Activated CD4-positive, alpha-beta T cell treated with anti-CD3 and anti-CD28 coated beads for 36 hours (primary cell): ENCODE data around the gene MAP4K3. TPM values are rescaled to one million over a fixed set of nuclear protein-coding genes. Genes with fewer than 3 reads are reported as not detected.
"Not testable (repeated sequence)": the region's sequence is repeated elsewhere in the genome, so short reads cannot be mapped to it uniquely, and the experiment has no call there.

ENCODE experiments used
- ATAC-seq: fragments of 200-7000 bp; cut with Tn5 transposase; one replicate; pipeline ENCODE4 v1.10.0; 2021; ENCODE audit warnings: mild to moderate bottlenecking, moderate library complexity
- CTCF ChIA-PET: fragments of 350-600 bp; sonication (Branson Sonifier 250); formaldehyde crosslinking; loops from one replicate; lab custom pipeline; 2021; ENCODE audit warnings: antibody characterized with exemption; lab: Charles Lee
- POLR2A ChIA-PET: fragments of 350-600 bp; sonication (Branson Sonifier 250); formaldehyde crosslinking; loops from one replicate; lab custom pipeline; 2021; ENCODE audit warnings: antibody characterized with exemption, inconsistent platforms; lab: Charles Lee
- DNase-seq: peaks from one replicate; pipeline ENCODE4 v3.0.0-alpha.2; 2020
- H3K27ac Mint-ChIP-seq: one replicate; pipeline ENCODE4 v1.8.0; 2021; ENCODE audit warnings: mixed read lengths
- H3K27me3 Mint-ChIP-seq: one replicate; pipeline ENCODE4 v1.8.0; 2021; ENCODE audit warnings: mixed read lengths
- H3K36me3 Mint-ChIP-seq: one replicate; pipeline ENCODE4 v1.8.0; 2021; ENCODE audit warnings: low read depth, mixed read lengths
- H3K4me1 Mint-ChIP-seq: one replicate; pipeline ENCODE4 v1.8.0; 2021; ENCODE audit warnings: mixed read lengths
- H3K4me3 Mint-ChIP-seq: one replicate; pipeline ENCODE4 v1.8.0; 2021; ENCODE audit warnings: mild to moderate bottlenecking, moderate library complexity, mixed read lengths
- H3K9me3 Mint-ChIP-seq: one replicate; pipeline ENCODE4 v1.8.0; 2021; ENCODE audit warnings: low read depth, mixed read lengths
- intact Hi-C, 2 experiments: fragments of 100-400 bp; cut with DNase I in 1 of 2; cut with micrococcal nuclease in 1 of 2; formaldehyde crosslinking; loops; one replicate each; pipeline versions ENCODE4 v1.14.2 to v1.15.1; 2022 to 2024; cut with DNase I, micrococcal nuclease
- total RNA-seq, 2 experiments: library from RNA; stranded (reverse); gene quantifications; one replicate each; pipeline ENCODE4 v1.2.3, GENCODE V29; 2021

Gene MAP4K3
- total RNA-seq, 2 experiments from 2014 or later, result 8.1 to 11.8 TPM

- DNase-seq (no peak), ATAC-seq (peak; percentile 57)
- Mint-ChIP-seq H3K4me3 (no peak overlapping the region), H3K27me3 (no peaks in the 10 kb centered on the region), H3K27ac (peak overlapping the region; percentile 22), H3K36me3 (peaks cover 32% of the 10 kb centered on the region), H3K9me3 (peaks cover 11% of the 10 kb centered on the region), H3K4me1 (peaks cover 17% of the 10 kb centered on the region)
- ChIA-PET POLR2A (no interaction called here), CTCF (interaction anchor here (1.0 to 1.7 kb wide), 3 partner anchors 9 to 34 kb away, joined by 3 to 7 read pairs (median 5); no protein-coding TSS in a partner anchor)
- intact Hi-C loops, result no loop called here
Measured at GRCh38 chr2:39368846-39369245, 68.2 kb downstream of the MAP4K3 start.

GRCh38 chr2:39368376-39368775, 68.7 kb downstream of the MAP4K3 start:
- peaks cover 17% of the 10 kb centered on the region for H3K4me1 Mint-ChIP-seq
- peaks cover 27% of the 10 kb centered on the region for H3K36me3 Mint-ChIP-seq
- no peaks in the 10 kb centered on the region for H3K27me3 Mint-ChIP-seq
- ATAC-seq (peak; percentile 9), DNase-seq (no peak)
- intact Hi-C loops, result no loop called here
- H3K9me3 Mint-ChIP-seq, result peaks cover 7% of the 10 kb centered on the region
- ChIA-PET POLR2A (no interaction called here), CTCF (interaction anchor here (1.0 to 1.7 kb wide), 3 partner anchors 9 to 34 kb away, joined by 3 to 7 read pairs (median 5); no protein-coding TSS in a partner anchor)
- no peak overlapping the region for H3K27ac Mint-ChIP-seq
- H3K4me3 Mint-ChIP-seq, result no peak overlapping the region

DNA sequence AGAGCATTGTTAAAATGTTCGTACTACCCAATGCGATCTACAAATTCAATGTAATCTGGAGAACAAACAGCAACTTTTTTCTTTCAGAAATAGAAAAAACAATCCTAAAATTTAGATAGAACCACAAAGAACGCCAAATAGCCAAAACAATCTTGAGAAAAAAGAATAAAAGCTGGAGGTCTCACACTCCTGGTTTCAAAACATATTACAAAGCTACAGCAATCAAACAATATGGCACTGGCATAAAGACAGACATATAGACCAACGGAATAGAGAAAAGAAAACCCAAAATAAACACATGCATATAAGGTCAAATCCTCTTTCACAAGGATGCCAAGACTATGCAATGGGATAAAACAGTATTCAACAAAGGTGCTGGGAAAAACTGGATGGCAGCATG, 74.5 kb downstream of the MAP4K3 start:
- POLR2A ChIA-PET, result no interaction called here
- no peak for ATAC-seq

GRCh38 chr2:39361511-39361910, 75.6 kb downstream of the MAP4K3 start:
- Mint-ChIP-seq H3K9me3 (peaks cover 21% of the 10 kb centered on the region), H3K36me3 (peaks cover 37% of the 10 kb centered on the region), H3K27me3 (no peaks in the 10 kb centered on the region), H3K4me3 (no peak overlapping the region), H3K4me1 (peaks cover 3% of the 10 kb centered on the region), H3K27ac (no peak overlapping the region)
- ATAC-seq (no peak), DNase-seq (no peak)
- CTCF ChIA-PET, result no interaction called here
- intact Hi-C loops, result no loop called here
- POLR2A ChIA-PET, result no interaction called here

More for the DNA sequence above, 74.5 kb downstream of the MAP4K3 start:
- no peaks in the 10 kb centered on the region for H3K27me3 Mint-ChIP-seq
- peaks cover 39% of the 10 kb centered on the region for H3K36me3 Mint-ChIP-seq
- no peak for DNase-seq
- no peak overlapping the region for H3K27ac Mint-ChIP-seq
- H3K4me3 Mint-ChIP-seq, result no peak overlapping the region
- peaks cover 2% of the 10 kb centered on the region for H3K4me1 Mint-ChIP-seq
- CTCF ChIA-PET, result interaction anchor here (0.5 to 2.0 kb wide), 2 partner anchors 14 to 17 kb away, joined by 3 to 5 read pairs; no protein-coding TSS in a partner anchor
- H3K9me3 Mint-ChIP-seq, result peaks cover 21% of the 10 kb centered on the region
- intact Hi-C loops, result no loop called here

DNA sequence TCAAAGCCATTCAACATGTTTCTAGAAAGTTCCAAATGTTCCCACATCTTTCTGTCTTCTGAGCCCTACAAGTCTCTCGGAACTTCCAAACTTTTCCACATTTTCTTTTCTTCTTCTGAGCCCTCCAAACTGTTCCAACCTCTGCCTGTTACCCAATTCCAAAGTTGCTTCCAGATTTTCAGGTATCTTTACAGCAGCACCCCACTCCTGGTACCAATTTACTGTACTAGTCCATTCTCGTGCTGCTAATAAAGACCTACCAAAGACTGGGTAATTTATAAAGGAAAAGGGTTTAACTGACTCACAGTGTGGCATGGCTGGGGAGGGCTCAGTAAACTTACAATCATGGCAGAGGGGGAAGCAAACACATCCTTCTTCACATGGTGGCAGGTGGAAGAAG, 76.7 kb downstream of the MAP4K3 start:
- H3K9me3 Mint-ChIP-seq, result peaks cover 21% of the 10 kb centered on the region
- DNase-seq, H3K27me3 Mint-ChIP-seq, ATAC-seq, H3K4me1 Mint-ChIP-seq, H3K4me3 Mint-ChIP-seq, POLR2A ChIA-PET, H3K27ac Mint-ChIP-seq, CTCF ChIA-PET, intact Hi-C loops: not testable (repeated sequence)
- H3K36me3 Mint-ChIP-seq, result peaks cover 36% of the 10 kb centered on the region

GRCh38 chr2:39359453-39360038, 77.5 kb downstream of the MAP4K3 start:
- H3K27me3 Mint-ChIP-seq, result no peaks in the 10 kb centered on the region
- H3K4me1 Mint-ChIP-seq, result peaks cover 3% of the 10 kb centered on the region
- H3K9me3 Mint-ChIP-seq, result peaks cover 21% of the 10 kb centered on the region
- H3K27ac Mint-ChIP-seq, result no peak overlapping the region
- no peak for DNase-seq
- ChIA-PET CTCF (no interaction called here), POLR2A (no interaction called here)
- no peak overlapping the region for H3K4me3 Mint-ChIP-seq
- no peak for ATAC-seq
- intact Hi-C loops, result no loop called here
- peaks cover 37% of the 10 kb centered on the region for H3K36me3 Mint-ChIP-seq

DNA sequence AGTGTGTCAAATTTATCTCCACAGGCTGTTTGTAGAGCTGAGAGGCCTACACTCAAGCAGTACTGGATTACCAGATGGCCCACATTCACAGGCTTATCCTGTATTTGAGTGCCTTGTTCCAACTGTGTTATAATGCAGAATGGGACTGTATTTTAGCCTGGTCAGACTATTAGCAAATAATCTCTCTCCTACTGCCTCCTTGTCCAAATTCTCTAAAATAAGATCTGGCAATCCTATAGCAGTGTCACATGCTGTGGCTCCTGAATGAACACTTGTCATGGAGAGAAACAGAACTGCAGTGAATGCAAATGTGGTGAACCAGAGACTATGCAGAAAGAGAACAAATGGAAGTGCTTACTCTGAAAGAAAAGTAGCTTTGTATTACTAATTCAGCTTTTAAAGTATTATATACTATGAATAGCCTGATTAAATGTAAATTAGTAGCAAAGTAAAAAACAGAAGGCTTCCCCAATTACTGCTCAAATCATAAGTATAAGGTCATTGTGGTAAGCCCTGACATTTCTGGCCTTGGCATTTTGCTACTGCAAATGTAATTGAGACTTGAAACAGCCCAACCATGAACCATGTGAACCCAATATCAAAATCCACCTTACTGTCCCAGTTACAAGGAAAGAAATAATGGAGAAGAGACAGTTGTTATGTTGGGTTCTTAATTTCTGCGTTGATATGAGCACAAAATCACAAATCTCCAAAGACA, 80.0 kb downstream of the MAP4K3 start:
- H3K9me3 Mint-ChIP-seq, result peaks cover 14% of the 10 kb centered on the region
- ChIA-PET CTCF (interaction anchor here (0.9 kb wide), 1 partner anchor 19 kb away, joined by 5 read pairs; no protein-coding TSS in a partner anchor), POLR2A (no interaction called here)
- H3K27me3 Mint-ChIP-seq, result no peaks in the 10 kb centered on the region
- DNase-seq (no peak), ATAC-seq (no peak)
- intact Hi-C loops, result no loop called here
- peaks cover 3% of the 10 kb centered on the region for H3K4me1 Mint-ChIP-seq
- H3K36me3 Mint-ChIP-seq, result peaks cover 31% of the 10 kb centered on the region
- H3K4me3 Mint-ChIP-seq, result no peak overlapping the region
- H3K27ac Mint-ChIP-seq, result no peak overlapping the region

DNA sequence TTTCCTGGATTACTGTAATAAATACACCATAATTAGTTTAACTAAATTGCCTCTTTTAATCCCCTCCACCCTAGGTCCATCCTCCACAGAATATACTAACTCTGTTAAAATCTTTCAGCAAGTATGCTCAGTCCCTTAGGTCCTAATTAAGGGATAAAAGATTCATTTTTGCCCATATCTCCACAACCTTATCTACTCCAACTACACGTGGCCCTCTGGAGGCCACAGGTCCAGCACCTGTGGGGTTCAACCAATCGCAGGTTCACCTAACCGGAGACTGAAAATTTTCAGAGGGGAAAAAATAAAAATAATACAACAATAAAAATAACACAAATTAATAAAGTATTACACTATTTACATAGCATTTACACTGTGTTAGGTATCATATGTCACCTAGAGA, 86.4 kb downstream of the MAP4K3 start:
- POLR2A ChIA-PET, result no interaction called here
- no peak overlapping the region for H3K4me3 Mint-ChIP-seq

DNA sequence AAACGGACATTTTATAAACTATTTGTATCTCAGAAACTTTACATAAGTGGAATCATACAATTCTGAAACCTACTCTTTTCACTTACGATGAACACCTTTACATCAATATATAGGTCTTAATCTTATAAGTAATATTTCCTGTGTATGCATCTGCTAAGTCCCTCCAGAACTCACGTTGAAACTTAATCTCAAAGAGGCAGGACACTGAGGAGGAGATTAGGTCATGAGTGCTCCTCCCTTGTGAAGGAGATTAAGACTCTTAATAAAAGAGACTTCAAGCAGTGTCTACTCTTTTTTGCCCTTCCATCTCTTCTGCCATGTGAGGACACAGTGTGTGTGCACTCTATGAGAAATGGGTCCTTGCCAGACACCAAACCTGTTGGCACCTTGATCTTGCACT, 98.6 kb downstream of the MAP4K3 start:
- CTCF ChIA-PET, result no interaction called here
- no peak for ATAC-seq
- Mint-ChIP-seq H3K27me3 (no peaks in the 10 kb centered on the region), H3K36me3 (peaks cover 14% of the 10 kb centered on the region), H3K4me1 (peaks cover 4% of the 10 kb centered on the region), H3K9me3 (no peaks in the 10 kb centered on the region), H3K4me3 (no peak overlapping the region), H3K27ac (no peak overlapping the region)
- POLR2A ChIA-PET, result no interaction called here
- intact Hi-C loops, result no loop called here
- no peak for DNase-seq

More for the DNA sequence above, 86.4 kb downstream of the MAP4K3 start:
- H3K27me3 Mint-ChIP-seq, result no peaks in the 10 kb centered on the region
- H3K27ac Mint-ChIP-seq, result no peak overlapping the region
- ATAC-seq, result no peak
- no peaks in the 10 kb centered on the region for H3K9me3 Mint-ChIP-seq
- CTCF ChIA-PET, result no interaction called here
- H3K4me1 Mint-ChIP-seq, result no peaks in the 10 kb centered on the region
- peaks cover 6% of the 10 kb centered on the region for H3K36me3 Mint-ChIP-seq
- DNase-seq, result no peak
- intact Hi-C loops, result no loop called here

GRCh38 chr2:39335930-39336329, 101.2 kb downstream of the MAP4K3 start:
- peaks cover 7% of the 10 kb centered on the region for H3K4me1 Mint-ChIP-seq
- no peaks in the 10 kb centered on the region for H3K9me3 Mint-ChIP-seq
- DNase-seq, result no peak
- POLR2A ChIA-PET, result no interaction called here
- peaks cover 13% of the 10 kb centered on the region for H3K36me3 Mint-ChIP-seq
- intact Hi-C loops, result no loop called here
- no peak overlapping the region for H3K4me3 Mint-ChIP-seq
- no peaks in the 10 kb centered on the region for H3K27me3 Mint-ChIP-seq
- no peak overlapping the region for H3K27ac Mint-ChIP-seq
- ATAC-seq, result no peak
- CTCF ChIA-PET, result interaction anchor here (0.6 kb wide), 1 partner anchor 951 kb away, joined by 3 read pairs; no protein-coding TSS in a partner anchor

DNA sequence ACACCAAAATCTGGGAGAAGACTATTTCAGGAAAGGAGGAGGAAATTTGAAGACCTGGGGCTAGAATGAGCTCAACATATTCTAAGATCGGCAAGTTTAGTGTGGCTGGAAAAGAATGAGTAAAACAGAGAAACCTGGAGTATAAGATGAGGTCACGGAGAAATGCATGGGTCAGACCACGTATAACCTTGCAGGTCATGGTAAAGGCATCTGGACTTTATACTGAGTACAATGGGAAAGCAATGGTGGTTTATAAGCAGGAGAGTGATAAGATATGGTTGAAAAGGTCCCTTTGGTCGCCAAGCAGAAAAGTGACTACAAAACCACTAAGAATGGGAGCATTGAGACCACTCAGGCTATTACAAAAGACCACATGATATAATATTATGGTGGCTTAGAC, 102.1 kb downstream of the MAP4K3 start:
- intact Hi-C loops, result no loop called here
- ChIA-PET CTCF (interaction anchor here (1.1 to 1.6 kb wide), 3 partner anchors 8 to 34 kb away, joined by 3 to 5 read pairs (median 3); no protein-coding TSS in a partner anchor), POLR2A (no interaction called here)
- Mint-ChIP-seq H3K4me3 (no peak overlapping the region), H3K9me3 (no peaks in the 10 kb centered on the region), H3K4me1 (peaks cover 13% of the 10 kb centered on the region), H3K27me3 (no peaks in the 10 kb centered on the region), H3K27ac (no peak overlapping the region), H3K36me3 (peaks cover 12% of the 10 kb centered on the region)
- DNase-seq (no peak), ATAC-seq (no peak)

GRCh38 chr2:39334529-39334928, 102.6 kb downstream of the MAP4K3 start:
- Mint-ChIP-seq H3K27me3 (no peaks in the 10 kb centered on the region), H3K27ac (no peak overlapping the region), H3K4me3 (no peak overlapping the region), H3K36me3 (peaks cover 12% of the 10 kb centered on the region), H3K9me3 (no peaks in the 10 kb centered on the region), H3K4me1 (peaks cover 13% of the 10 kb centered on the region)
- ATAC-seq, result no peak
- ChIA-PET POLR2A (no interaction called here), CTCF (interaction anchor here (1.1 to 1.6 kb wide), 3 partner anchors 9 to 34 kb away, joined by 3 to 5 read pairs (median 3); no protein-coding TSS in a partner anchor)
- no peak for DNase-seq
- intact Hi-C loops, result no loop called here
